ENCODE data around the gene HSPA6. TPM values are rescaled to one million over a fixed set of nuclear protein-coding genes. Genes with fewer than 3 reads are reported as not detected.
"Not testable (repeated sequence)": the region's sequence is repeated elsewhere in the genome, so short reads cannot be mapped to it uniquely, and the experiment has no call there.

The HSPA6 gene
- total RNA-seq, 3 donors from 2014 or later (not counting 1 experiment from before 2014, with no cell fraction given), result 5.8 to 6.5 (median 6.0) TPM

DNA sequence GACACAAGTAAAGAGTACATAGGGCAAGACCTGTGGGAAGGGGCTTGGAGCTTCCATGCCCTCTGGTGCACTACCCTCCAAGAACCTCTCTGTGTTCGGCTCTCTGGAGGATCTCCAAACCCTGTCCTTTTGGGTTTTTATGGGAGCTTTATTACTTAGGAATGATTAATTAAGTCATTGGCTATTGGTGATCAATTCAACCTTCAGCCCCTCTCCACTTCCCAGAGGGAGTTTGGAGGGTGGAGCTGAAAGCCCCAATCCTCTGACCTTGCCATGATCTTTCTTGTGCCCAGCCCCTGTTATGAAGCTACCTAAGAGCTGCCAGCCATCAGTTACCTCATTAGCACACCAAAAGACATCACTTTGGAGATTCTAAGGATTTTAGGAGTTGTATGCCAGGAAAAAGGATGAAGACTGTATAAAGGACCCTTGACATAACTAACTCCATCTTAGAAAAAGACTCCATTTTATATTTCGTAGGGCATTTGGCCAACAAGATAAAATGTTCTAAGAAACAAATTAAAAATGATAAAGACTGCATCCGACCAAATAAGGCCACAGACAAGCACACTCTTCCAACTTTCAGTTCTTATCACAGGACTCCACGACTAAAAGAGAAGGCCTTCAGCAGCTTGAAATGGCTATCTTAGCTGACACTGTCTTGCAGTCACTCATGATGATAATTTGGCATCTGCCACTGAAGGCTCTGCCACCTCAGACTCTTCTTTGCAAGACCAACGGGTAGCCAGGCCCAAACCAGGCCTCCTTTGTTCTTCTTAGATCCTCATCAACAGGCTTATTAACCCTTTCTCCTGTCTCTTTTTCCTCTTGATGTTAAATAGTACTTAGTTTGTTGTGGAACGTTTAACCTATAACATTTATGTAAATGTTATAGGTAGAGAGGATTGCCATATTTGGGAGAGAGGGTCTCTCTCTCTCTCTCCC is 33.4 kb downstream of the HSPA6 start:
- 82% methylated on average over 2 of the region's 6 CpGs for WGBS (ENCODE audit: insufficient coverage)
- ATAC-seq; H3K4me3 ChIP-seq (ENCODE audit: low read length); H3K36me3 Mint-ChIP-seq; H3K27me3 Mint-ChIP-seq (ENCODE audit: low read depth in 2 of 2); H3K27ac Mint-ChIP-seq; H3K27me3 ChIP-seq (ENCODE audit: control insufficient read depth, insufficient read depth, low read length); H3K9me3 ChIP-seq (ENCODE audit: control insufficient read depth, insufficient read depth, low read length); intact Hi-C loops (cut with micrococcal nuclease); H3K36me3 ChIP-seq (ENCODE audit: control insufficient read depth, insufficient read depth, low read length); H3K27ac ChIP-seq (ENCODE audit: low read length); DNase-seq; H3K4me3 Mint-ChIP-seq; H3K9me3 Mint-ChIP-seq: not testable (repeated sequence)
- H3K4me1 Mint-ChIP-seq, result peaks cover 33 to 39% of the 10 kb centered on the region in 2 donors
- H3K4me1 ChIP-seq (ENCODE audit: control insufficient read depth, insufficient read depth, low read length), result peaks cover 17% of the 10 kb centered on the region

DNA sequence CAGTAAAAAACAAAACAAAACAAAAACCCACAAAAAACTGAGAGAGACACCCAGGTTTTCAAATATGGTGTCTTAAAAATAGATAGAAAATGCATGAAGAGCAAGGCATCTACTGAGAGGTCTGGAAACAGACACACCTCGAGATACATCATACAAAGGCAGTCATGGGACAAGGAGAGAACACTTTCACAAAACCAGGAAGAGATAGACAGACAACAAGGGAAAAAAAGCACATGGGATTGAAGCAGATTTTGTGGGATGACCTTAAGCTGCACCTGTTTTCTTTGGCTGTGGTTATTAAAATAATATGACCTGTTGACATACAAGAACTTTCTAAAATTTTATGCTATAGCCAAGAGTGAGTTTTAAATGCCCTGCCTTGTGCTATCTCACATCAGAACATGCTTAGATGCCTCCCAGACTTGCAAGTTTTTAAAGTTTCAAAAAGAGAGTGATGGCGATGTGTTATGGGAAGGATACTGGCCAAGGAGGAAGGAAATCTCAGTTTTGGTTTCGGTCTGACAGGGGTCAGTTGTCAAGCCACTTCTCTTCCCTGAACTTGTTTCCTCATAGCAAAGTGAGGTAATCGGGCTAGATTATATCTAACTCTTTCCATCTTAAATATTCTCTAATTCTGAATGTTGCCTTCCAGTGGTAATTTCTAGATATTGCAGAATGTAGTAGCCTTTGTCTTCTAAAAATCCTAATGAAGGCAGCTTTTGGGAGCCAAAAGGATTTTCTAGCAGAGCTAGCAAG is 36.8 kb downstream of the HSPA6 start:
- H3K9me3 ChIP-seq (ENCODE audit: control insufficient read depth, insufficient read depth, low read length); H3K9me3 Mint-ChIP-seq; H3K4me3 ChIP-seq (ENCODE audit: low read length); H3K27me3 ChIP-seq (ENCODE audit: control insufficient read depth, insufficient read depth, low read length); H3K36me3 ChIP-seq (ENCODE audit: control insufficient read depth, insufficient read depth, low read length); H3K4me1 ChIP-seq (ENCODE audit: control insufficient read depth, insufficient read depth, low read length); H3K27me3 Mint-ChIP-seq (ENCODE audit: low read depth in 2 of 2); H3K36me3 Mint-ChIP-seq: not testable (repeated sequence)
- ATAC-seq, result peak; percentile 41 to 59 (median 58)
- peak in 1 of 2 donors; percentile 48 for DNase-seq
- TF ChIP-seq, protein P1, sequence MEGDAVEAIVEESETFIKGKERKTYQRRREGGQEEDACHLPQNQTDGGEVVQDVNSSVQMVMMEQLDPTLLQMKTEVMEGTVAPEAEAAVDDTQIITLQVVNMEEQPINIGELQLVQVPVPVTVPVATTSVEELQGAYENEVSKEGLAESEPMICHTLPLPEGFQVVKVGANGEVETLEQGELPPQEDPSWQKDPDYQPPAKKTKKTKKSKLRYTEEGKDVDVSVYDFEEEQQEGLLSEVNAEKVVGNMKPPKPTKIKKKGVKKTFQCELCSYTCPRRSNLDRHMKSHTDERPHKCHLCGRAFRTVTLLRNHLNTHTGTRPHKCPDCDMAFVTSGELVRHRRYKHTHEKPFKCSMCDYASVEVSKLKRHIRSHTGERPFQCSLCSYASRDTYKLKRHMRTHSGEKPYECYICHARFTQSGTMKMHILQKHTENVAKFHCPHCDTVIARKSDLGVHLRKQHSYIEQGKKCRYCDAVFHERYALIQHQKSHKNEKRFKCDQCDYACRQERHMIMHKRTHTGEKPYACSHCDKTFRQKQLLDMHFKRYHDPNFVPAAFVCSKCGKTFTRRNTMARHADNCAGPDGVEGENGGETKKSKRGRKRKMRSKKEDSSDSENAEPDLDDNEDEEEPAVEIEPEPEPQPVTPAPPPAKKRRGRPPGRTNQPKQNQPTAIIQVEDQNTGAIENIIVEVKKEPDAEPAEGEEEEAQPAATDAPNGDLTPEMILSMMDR (IDR thresholded peaks at IDR 0.05), result peak; percentile 20
- H3K27ac ChIP-seq (ENCODE audit: low read length), result peak overlapping the region; percentile 57
- Mint-ChIP-seq H3K4me3 (peak overlapping the region; percentile 65), H3K4me1 (peaks cover 25 to 26% of the 10 kb centered on the region in 2 donors), H3K27ac (peak overlapping the region; percentile 78 to 82)
- 6% methylated on average over 2 of the region's 4 CpGs for WGBS (ENCODE audit: insufficient coverage)
- intact Hi-C loops (cut with micrococcal nuclease), result loop anchor here (10.0 kb wide), 1 partner anchor 76 kb away; no protein-coding TSS in a partner anchor

DNA sequence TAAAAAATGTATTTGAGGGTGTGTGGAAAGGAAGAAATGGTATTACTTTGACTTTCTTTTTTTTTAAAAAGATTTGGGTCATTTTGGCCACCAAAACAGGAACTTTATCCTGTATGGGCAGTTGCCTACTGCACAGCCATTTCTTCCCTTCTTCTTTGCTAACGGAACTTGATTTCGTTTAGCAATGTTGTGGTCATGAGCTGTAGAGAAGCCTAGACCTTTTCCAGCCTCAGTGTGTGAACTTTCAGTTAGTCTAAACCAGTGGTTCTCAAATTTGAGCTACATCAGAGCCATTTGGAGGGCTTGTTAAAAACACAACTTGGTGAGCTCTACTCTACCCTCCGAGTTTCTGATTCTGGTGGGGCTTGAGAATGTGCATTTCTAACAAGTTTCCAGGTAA is 38.1 kb downstream of the HSPA6 start:
- H3K9me3 ChIP-seq (ENCODE audit: control insufficient read depth, insufficient read depth, low read length); H3K36me3 ChIP-seq (ENCODE audit: control insufficient read depth, insufficient read depth, low read length); H3K4me1 ChIP-seq (ENCODE audit: control insufficient read depth, insufficient read depth, low read length); H3K9me3 Mint-ChIP-seq; H3K27me3 Mint-ChIP-seq (ENCODE audit: low read depth in 2 of 2); H3K4me3 ChIP-seq (ENCODE audit: low read length); DNase-seq; H3K36me3 Mint-ChIP-seq; H3K4me3 Mint-ChIP-seq; H3K27me3 ChIP-seq (ENCODE audit: control insufficient read depth, insufficient read depth, low read length): not testable (repeated sequence)
- intact Hi-C loops (cut with micrococcal nuclease), result loop anchor here (10.0 kb wide), 1 partner anchor 78 kb away; no protein-coding TSS in a partner anchor
- H3K27ac Mint-ChIP-seq, result peak overlapping the region; percentile 78 to 82
- no CpG with 5 or more reads among the region's 3 CpGs for WGBS (ENCODE audit: insufficient coverage)
- peak; percentile 55 to 73 (median 71) for ATAC-seq
- peaks cover 29 to 32% of the 10 kb centered on the region in 2 donors for H3K4me1 Mint-ChIP-seq
- H3K27ac ChIP-seq (ENCODE audit: low read length), result peak overlapping the region; percentile 47

DNA sequence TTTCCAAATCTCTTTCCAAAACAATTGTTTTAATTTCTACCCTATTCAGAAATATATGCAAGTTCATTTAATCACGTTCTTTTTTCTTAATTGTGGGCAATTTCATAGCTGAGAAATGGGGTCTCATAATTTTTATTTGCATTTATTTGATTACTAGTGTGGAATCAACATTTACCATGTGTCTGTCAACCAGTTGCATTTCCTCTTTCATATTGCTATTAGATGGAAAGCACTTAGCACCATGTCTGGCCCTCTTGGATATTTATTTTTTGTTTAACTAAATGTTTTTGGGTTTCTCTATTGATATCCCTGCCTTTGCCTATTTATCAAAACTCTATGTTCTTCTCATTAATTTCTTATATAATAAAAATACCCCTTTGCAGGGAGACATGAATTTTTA is 39.2 kb downstream of the HSPA6 start:
- not testable (repeated sequence) for ATAC-seq; H3K27me3 ChIP-seq (ENCODE audit: control insufficient read depth, insufficient read depth, low read length); H3K4me3 Mint-ChIP-seq; H3K36me3 Mint-ChIP-seq; H3K36me3 ChIP-seq (ENCODE audit: control insufficient read depth, insufficient read depth, low read length); DNase-seq; H3K4me3 ChIP-seq (ENCODE audit: low read length); H3K27ac ChIP-seq (ENCODE audit: low read length); H3K9me3 ChIP-seq (ENCODE audit: control insufficient read depth, insufficient read depth, low read length); H3K4me1 ChIP-seq (ENCODE audit: control insufficient read depth, insufficient read depth, low read length); H3K9me3 Mint-ChIP-seq; H3K27me3 Mint-ChIP-seq (ENCODE audit: low read depth in 2 of 2)
- no CpG with 5 or more reads among the region's 1 CpG for WGBS (ENCODE audit: insufficient coverage)
- intact Hi-C loops (cut with micrococcal nuclease), result loop anchor here (10.0 kb wide), 1 partner anchor 79 kb away; no protein-coding TSS in a partner anchor
- Mint-ChIP-seq H3K4me1 (peaks cover 29 to 32% of the 10 kb centered on the region in 2 donors), H3K27ac (peak overlapping the region in 1 of 2 donors; percentile 78)

DNA sequence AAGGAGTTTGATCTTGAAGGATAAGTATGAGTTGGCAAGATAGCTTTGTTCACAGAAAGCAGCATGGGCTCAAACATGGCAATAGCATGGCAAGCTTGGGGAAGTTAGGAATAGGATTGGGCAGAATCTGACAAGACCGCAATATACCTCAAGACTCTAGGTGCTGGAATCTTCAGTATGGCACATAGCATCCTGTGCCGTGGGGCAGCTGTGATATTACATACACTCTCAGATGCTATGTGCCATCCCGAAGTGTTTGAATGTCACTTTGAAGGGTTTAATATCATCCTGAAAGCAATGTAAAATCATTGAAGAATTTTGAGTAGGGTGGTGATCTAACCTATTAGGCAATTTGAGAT is 42.2 kb downstream of the HSPA6 start:
- H3K27ac ChIP-seq (ENCODE audit: low read length); H3K4me3 ChIP-seq (ENCODE audit: low read length); H3K4me1 ChIP-seq (ENCODE audit: control insufficient read depth, insufficient read depth, low read length); H3K36me3 Mint-ChIP-seq; H3K27me3 ChIP-seq (ENCODE audit: control insufficient read depth, insufficient read depth, low read length); DNase-seq; ATAC-seq; H3K9me3 ChIP-seq (ENCODE audit: control insufficient read depth, insufficient read depth, low read length); H3K27me3 Mint-ChIP-seq (ENCODE audit: low read depth in 2 of 2); H3K36me3 ChIP-seq (ENCODE audit: control insufficient read depth, insufficient read depth, low read length); H3K9me3 Mint-ChIP-seq: not testable (repeated sequence)
- peaks cover 18 to 21% of the 10 kb centered on the region in 2 donors for H3K4me1 Mint-ChIP-seq
- WGBS (ENCODE audit: insufficient coverage), result no CpG with 5 or more reads among the region's 3 CpGs
- peak overlapping the region; percentile 79 to 82 for H3K27ac Mint-ChIP-seq
- peak overlapping the region; percentile 79 for H3K4me3 Mint-ChIP-seq
- intact Hi-C loops (cut with micrococcal nuclease), result loop anchor here (1.0 to 10.0 kb wide), 2 partner anchors 82 to 173 kb away; no protein-coding TSS in a partner anchor

DNA sequence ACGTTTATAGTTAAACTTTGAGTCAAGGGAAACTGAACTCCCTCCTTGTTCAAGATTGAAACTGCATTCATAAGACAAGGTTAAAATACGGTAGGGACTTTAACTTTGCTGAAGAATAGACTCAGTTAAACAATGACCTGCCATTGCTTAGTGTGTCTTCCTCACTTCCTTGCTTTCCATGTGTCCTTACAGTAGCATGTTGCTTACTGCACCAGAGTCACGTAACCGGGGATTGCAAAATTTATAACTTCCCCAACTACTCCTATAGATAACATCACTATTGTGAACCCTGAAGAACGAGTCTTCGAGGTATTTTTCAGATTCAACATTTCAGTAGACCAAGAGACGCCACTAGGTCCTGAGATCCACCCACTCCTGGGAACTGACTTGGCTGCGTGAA is 47.4 kb downstream of the HSPA6 start:
- H3K4me1 ChIP-seq (ENCODE audit: control insufficient read depth, insufficient read depth, low read length); H3K27ac Mint-ChIP-seq; H3K9me3 Mint-ChIP-seq; DNase-seq; H3K4me3 ChIP-seq (ENCODE audit: low read length); H3K9me3 ChIP-seq (ENCODE audit: control insufficient read depth, insufficient read depth, low read length); H3K27me3 Mint-ChIP-seq (ENCODE audit: low read depth in 2 of 2); H3K27me3 ChIP-seq (ENCODE audit: control insufficient read depth, insufficient read depth, low read length); H3K36me3 Mint-ChIP-seq; H3K4me3 Mint-ChIP-seq; H3K36me3 ChIP-seq (ENCODE audit: control insufficient read depth, insufficient read depth, low read length); H3K4me1 Mint-ChIP-seq; H3K27ac ChIP-seq (ENCODE audit: low read length); intact Hi-C loops (cut with micrococcal nuclease): not testable (repeated sequence)
- ATAC-seq, result peak in 2 of 3 donors; percentile 29 to 73
- no CpG with 5 or more reads among the region's 8 CpGs for WGBS (ENCODE audit: insufficient coverage)
